IMR-90 (cell line): ENCODE results near the gene GPX3. TPM values are rescaled to one million over a fixed set of nuclear protein-coding genes. Genes with fewer than 3 reads are reported as not detected.

Source experiments
- ATAC-seq: fragments of 200-7000 bp; cut with Tn5 transposase; 2 replicates; pipeline ENCODE4 v1.9.1; 2020; ENCODE audit warnings: low read depth, mild to moderate bottlenecking, moderate library complexity
- BruUV-seq: library from RNA; stranded (reverse); fragments of 400-500 nt; replicated peaks from 2 replicates; lab custom pipeline; 2021; lab: Mats Ljungman, UMichigan
- CTCF ChIA-PET: fragments of 300-600 bp; formaldehyde crosslinking; extraction: SDS; loops from one replicate; lab custom pipeline; 2021; ENCODE audit warnings: antibody characterized with exemption; lab: Yijun Ruan, JAX
- POLR2A ChIA-PET: fragments of 300-600 bp; sonication (Branson Sonifier 250); formaldehyde crosslinking; loops from one replicate; lab custom pipeline; 2022; ENCODE audit warnings: antibody characterized with exemption; ENCODE audit not compliant: unreplicated experiment; lab: Charles Lee
- DNase-seq: peaks from one replicate; pipeline ENCODE4 v3.0.0; 2013
- H2AFZ ChIP-seq: replicated peaks from 2 replicates; pipeline ENCODE3; 2013; ENCODE audit warnings: low read length, mild to moderate bottlenecking; ENCODE audit not compliant: poor library complexity
- H2AK5ac ChIP-seq: 2 replicates; pipeline ENCODE4 v1.6.1; 2013; ENCODE audit warnings: low read depth, low read length, inconsistent platforms
- H2AK9ac ChIP-seq: replicated peaks from 2 replicates; pipeline ENCODE3; 2013; ENCODE audit warnings: mild to moderate bottlenecking, low read depth, low read length, moderate library complexity; ENCODE audit not compliant: poor library complexity
- H2BK120ac ChIP-seq: 2 replicates; pipeline ENCODE4 v1.6.1; 2013; ENCODE audit warnings: low read depth, low read length, inconsistent platforms
- H2BK15ac ChIP-seq: 3 replicates; pipeline ENCODE4 v1.6.1; 2013; ENCODE audit warnings: low read depth, low read length, inconsistent platforms
- H2BK20ac ChIP-seq: 2 replicates; pipeline ENCODE4 v1.6.1; 2013; ENCODE audit warnings: low read depth, mild to moderate bottlenecking, inconsistent platforms, low read length, moderate library complexity
- H2BK5ac ChIP-seq: 2 replicates; pipeline ENCODE4 v1.6.1; 2013; ENCODE audit warnings: mild to moderate bottlenecking, low read depth, low read length, inconsistent platforms; ENCODE audit not compliant: poor library complexity, severe bottlenecking
- H3K14ac ChIP-seq: replicated peaks from 2 replicates; pipeline ENCODE4 v1.6.1; 2013; ENCODE audit warnings: low read depth, low read length, inconsistent platforms
- H3K18ac ChIP-seq: 2 replicates; pipeline ENCODE4 v1.6.1; 2013; ENCODE audit warnings: low read depth, low read length, control low read depth
- H3K23ac ChIP-seq: 2 replicates; pipeline ENCODE4 v1.6.1; 2013; ENCODE audit warnings: low read depth, low read length, inconsistent platforms
- H3K27ac ChIP-seq: 2 replicates; pipeline ENCODE4 v1.5.1; 2013; ENCODE audit warnings: mild to moderate bottlenecking, control low read depth, low read length; ENCODE audit not compliant: insufficient read depth
- H3K27me3 ChIP-seq: 2 replicates; pipeline ENCODE4 v1.6.1; 2013; ENCODE audit warnings: low read length; ENCODE audit not compliant: control insufficient read depth, insufficient read depth
- H3K36me3 ChIP-seq: 2 replicates; pipeline ENCODE4 v1.6.1; 2013; ENCODE audit warnings: low read length, mixed read lengths; ENCODE audit not compliant: control insufficient read depth, insufficient read depth
- H3K4ac ChIP-seq: 2 replicates; pipeline ENCODE4 v1.6.1; 2013; ENCODE audit warnings: low read depth, low read length, inconsistent platforms
- H3K4me1 ChIP-seq: 2 replicates; pipeline ENCODE4 v1.6.1; 2013; ENCODE audit warnings: low read length, mixed read lengths; ENCODE audit not compliant: control insufficient read depth, insufficient read depth
- H3K4me2 ChIP-seq: 2 replicates; pipeline ENCODE4 v1.6.1; 2013; ENCODE audit warnings: low read depth, mild to moderate bottlenecking, control low read depth, low read length, moderate library complexity
- H3K4me3 ChIP-seq: 2 replicates; pipeline ENCODE4 v1.5.1; 2013; ENCODE audit warnings: low read depth, mild to moderate bottlenecking, control low read depth, low read length, moderate library complexity; ENCODE audit not compliant: insufficient read depth
- H3K56ac ChIP-seq: 2 replicates; pipeline ENCODE4 v1.6.1; 2013; ENCODE audit warnings: low read length, inconsistent platforms; ENCODE audit not compliant: insufficient read depth; ENCODE audit errors: extremely low read depth
- H3K79me1 ChIP-seq, 2 experiments: 2 replicates each; pipeline ENCODE4 v1.6.1; 2013; ENCODE audit warnings: low read length in 2 of 2, inconsistent platforms in 1 of 2, low read depth in 1 of 2
- H3K9ac ChIP-seq: 2 replicates; pipeline ENCODE4 v1.6.1; 2013; ENCODE audit warnings: low read depth, low read length, control low read depth
- H3K9me1 ChIP-seq: 2 replicates; pipeline ENCODE4 v1.6.1; 2013; ENCODE audit warnings: low read length, inconsistent platforms; ENCODE audit not compliant: insufficient read depth
- H3K9me3 ChIP-seq: 2 replicates; pipeline ENCODE4 v1.6.1; 2013; ENCODE audit warnings: low read length; ENCODE audit not compliant: control insufficient read depth, insufficient read depth
- H4K20me1 ChIP-seq: 2 replicates; pipeline ENCODE4 v1.6.1; 2013; ENCODE audit warnings: low read length, inconsistent platforms; ENCODE audit not compliant: insufficient read depth
- H4K5ac ChIP-seq: 2 replicates; pipeline ENCODE4 v1.6.1; 2013; ENCODE audit warnings: mild to moderate bottlenecking, low read depth, low read length, control low read depth
- H4K8ac ChIP-seq, 2 experiments: 2 replicates each; pipeline ENCODE4 v1.6.1; 2013; ENCODE audit warnings: low read depth in 2 of 2, low read length in 2 of 2, control low read depth in 1 of 2, inconsistent platforms in 1 of 2
- H4K91ac ChIP-seq: 2 replicates; pipeline ENCODE4 v1.6.1; 2013; ENCODE audit warnings: low read depth, low read length, inconsistent platforms; ENCODE audit not compliant: insufficient read depth
- ELK1 ChIP-seq: fragments of 150-350 bp; IDR thresholded peaks from 2 replicates; pipeline ENCODE4 v1.6.1; 2016; ENCODE audit warnings: low read depth, mild to moderate bottlenecking, low read length, moderate library complexity, borderline replicate concordance
- WGBS, 2 experiments: methylation state at CpG; one replicate each; pipeline versions ENCODE4 v1.1.5 to v1.1.7; 2013; ENCODE audit warnings: missing lambda C conversion rate in 2 of 2; ENCODE audit not compliant: insufficient read length in 1 of 2; ENCODE audit errors: extremely low coverage in 2 of 2; 5-methylcytosine and 5-hydroxymethylcytosine counted together
- dilution Hi-C: fragments of 300-500 bp; cut with HindIII; formaldehyde crosslinking; loops from one replicate; pipeline ENCODE4 v1.14.3; 2018; ENCODE audit warnings: low sequenced_read_pairs; ENCODE audit not compliant: unreplicated experiment
- in situ Hi-C: fragments of 300-500 bp; cut with MboI; formaldehyde crosslinking; loops from 3 replicates; pipeline ENCODE4 v1.14.3; 2019; ENCODE audit warnings: low sequenced_read_pairs, inconsistent platforms, mixed read lengths
- intact Hi-C: fragments of 100-400 bp; cut with micrococcal nuclease; formaldehyde crosslinking; loops from 2 replicates; pipeline ENCODE4 v1.10.0; 2022
- polyA plus RNA-seq, 3 experiments: library from polyadenylated mRNA; depleted of rRNA; stranded (reverse); fragments of >200 nt; gene quantifications; 2 replicates each; pipeline ENCODE4 v1.2.3, GENCODE V29; 2012; ENCODE audit warnings: low replicate concordance in 1 of 3
- total RNA-seq: library from RNA; depleted of rRNA; stranded (reverse); fragments of >200 nt; gene quantifications from 2 replicates; pipeline ENCODE4 v1.2.3, GENCODE V29; 2012

GPX3 gene
- total and polyA plus RNA-seq, 2 of the 4 experiments (the other 2 are of a cell fraction), result 0.36 to 1.0 TPM

- H4K20me1 ChIP-seq, result 0 out of 2 replicates have a peak, but pooled peaks cover 3% of the 10 kb centered on the region
- intact Hi-C loops, result no loop called here
- CTCF ChIA-PET, result interaction anchor here (1.0 kb wide), 1 partner anchor 59 kb away, joined by 3 read pairs; no protein-coding TSS in a partner anchor
Observed at GRCh38 chr5:151056379-151057325, 36.3 kb downstream of the GPX3 start.

More at GRCh38 chr5:151056379-151057325, 36.3 kb downstream of the GPX3 start:
- no peak for DNase-seq
- peaks cover 16% of the 10 kb centered on the region for H3K9me1 ChIP-seq
- no peak overlapping the region for H4K91ac ChIP-seq
- dilution Hi-C loops (no loop called here), in situ Hi-C loops (no loop called here)
- no peak overlapping the region for H2BK15ac ChIP-seq
- no peak overlapping the region for H4K5ac ChIP-seq
- H3K14ac ChIP-seq, result no peak overlapping the region
- H2AK5ac ChIP-seq, result no peak overlapping the region
- H2BK120ac ChIP-seq, result no peak overlapping the region
- no peak overlapping the region for H3K4ac ChIP-seq
- no peak overlapping the region for H3K18ac ChIP-seq
- H3K36me3 ChIP-seq, result peaks cover 51% of the 10 kb centered on the region
- H3K4me3 ChIP-seq, result no peak overlapping the region
- no peaks in the 10 kb centered on the region for H3K27me3 ChIP-seq
- 93 to 100% methylated on average over 2 to 10 of the region's 25 CpGs for WGBS, 2 experiments
- no peak overlapping the region for H3K9ac ChIP-seq
- no peak overlapping the region for H3K4me2 ChIP-seq
- BruUV-seq, result no TSS peak
- no peak overlapping the region for H3K56ac ChIP-seq
- no peak overlapping the region for H3K27ac ChIP-seq
- H2BK20ac ChIP-seq, result no peak overlapping the region
- no peak for TF ChIP-seq ELK1
- no peak overlapping the region for H3K23ac ChIP-seq
- no peak overlapping the region for H4K8ac ChIP-seq
- no peak for ATAC-seq
- peak overlapping the region; percentile 40 for H2AFZ ChIP-seq
- no peaks in the 10 kb centered on the region for H3K9me3 ChIP-seq
- H3K4me1 ChIP-seq, result peaks cover 6% of the 10 kb centered on the region
- H2AK9ac ChIP-seq, result no peak overlapping the region
- POLR2A ChIA-PET, result no interaction called here
- H3K79me1 ChIP-seq, result peaks cover 19 to 71% of the 10 kb centered on the region in 2 experiments
- no peak overlapping the region for H2BK5ac ChIP-seq
